OCI-LY3 (cell line): ENCODE measurements around the gene CCDC85A.

ENCODE experiments used
- EZH2phosphoT487 ChIP-seq: fragments of 200-600 bp; shearing (Covaris generic); IDR thresholded peaks from 2 replicates; pipeline ENCODE4 v1.6.1; 2018; ENCODE audit warnings: antibody characterized with exemption, mixed run types, low read depth
- TF ChIP-seq, protein P1 (sequence below): fragments of 200-600, 300-600 bp; sonication (generic); IDR thresholded peaks from 2 replicates; pipeline ENCODE4 v1.5.1; 2014; ENCODE audit warnings: antibody characterized with exemption, low read length, low read depth

DNA sequence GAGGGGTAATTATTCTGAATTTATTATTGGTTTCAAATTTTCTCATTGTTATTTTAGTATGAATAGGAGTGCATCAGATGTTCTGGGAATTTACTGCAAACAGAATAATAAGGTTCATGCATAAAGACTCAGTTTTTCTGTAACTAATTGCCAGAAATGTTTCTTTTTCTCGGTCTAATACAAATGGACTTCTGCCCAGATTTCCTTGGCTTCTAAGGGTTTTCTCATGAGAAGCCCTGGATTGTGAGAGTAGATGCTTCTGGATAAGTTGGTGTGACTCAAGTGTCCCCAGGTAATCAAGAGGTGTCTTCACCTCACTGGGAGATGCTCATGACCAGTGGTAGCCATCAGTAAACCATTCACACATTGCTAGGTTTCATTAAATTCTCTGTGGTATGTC is 78.5 kb downstream of the CCDC85A start:
- TF ChIP-seq, protein P1, sequence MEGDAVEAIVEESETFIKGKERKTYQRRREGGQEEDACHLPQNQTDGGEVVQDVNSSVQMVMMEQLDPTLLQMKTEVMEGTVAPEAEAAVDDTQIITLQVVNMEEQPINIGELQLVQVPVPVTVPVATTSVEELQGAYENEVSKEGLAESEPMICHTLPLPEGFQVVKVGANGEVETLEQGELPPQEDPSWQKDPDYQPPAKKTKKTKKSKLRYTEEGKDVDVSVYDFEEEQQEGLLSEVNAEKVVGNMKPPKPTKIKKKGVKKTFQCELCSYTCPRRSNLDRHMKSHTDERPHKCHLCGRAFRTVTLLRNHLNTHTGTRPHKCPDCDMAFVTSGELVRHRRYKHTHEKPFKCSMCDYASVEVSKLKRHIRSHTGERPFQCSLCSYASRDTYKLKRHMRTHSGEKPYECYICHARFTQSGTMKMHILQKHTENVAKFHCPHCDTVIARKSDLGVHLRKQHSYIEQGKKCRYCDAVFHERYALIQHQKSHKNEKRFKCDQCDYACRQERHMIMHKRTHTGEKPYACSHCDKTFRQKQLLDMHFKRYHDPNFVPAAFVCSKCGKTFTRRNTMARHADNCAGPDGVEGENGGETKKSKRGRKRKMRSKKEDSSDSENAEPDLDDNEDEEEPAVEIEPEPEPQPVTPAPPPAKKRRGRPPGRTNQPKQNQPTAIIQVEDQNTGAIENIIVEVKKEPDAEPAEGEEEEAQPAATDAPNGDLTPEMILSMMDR, result no peak
- TF ChIP-seq EZH2phosphoT487, result no peak
